Breast epithelium (tissue), 3 donors: Measurements from ENCODE around the gene TUBA4A.

Source experiments
- CTCF ChIP-seq, 3 donors: fragments of 450-650 bp; IDR thresholded peaks; one replicate each; pipeline ENCODE4 v1.5.1; 2016 to 2017; ENCODE audit warnings: antibody characterized with exemption in 3 of 3, mild to moderate bottlenecking in 3 of 3, moderate library complexity in 3 of 3
- POLR2A ChIP-seq: fragments of 450-650 bp; IDR thresholded peaks from one replicate; pipeline ENCODE4 v1.6.1; 2016; ENCODE audit warnings: antibody characterized with exemption, mild to moderate bottlenecking, moderate library complexity

- TF ChIP-seq POLR2A (no peak), CTCF (IDR thresholded peaks at IDR 0.05) (no peak)
These were observed 44.2 kb upstream of the TUBA4A start for GRCh38 chr2:219297766-219298456.
